ENCODE results near the gene MCEMP1. TPM values are rescaled to one million over a fixed set of nuclear protein-coding genes. Genes with fewer than 3 reads are reported as not detected.
A peak's percentile ranks its signal among the peaks of the same experiment; 100 is the strongest.

Gene MCEMP1
- total and polyA plus RNA-seq, 2 of the 13 experiments (the other 11 are each of a cell fraction or from before 2014, with no cell fraction given) = not detected

- TF ChIP-seq RAD21 (CRISPR knock-in tag; IDR thresholded peaks at IDR 0.05) (peak; percentile 99), ZNF513 (CRISPR knock-in tag; conservative IDR thresholded peaks at IDR 0.05) (peak; percentile 82; the same call in 1 of the 2 replicates), IRX3 (CRISPR knock-in tag; IDR thresholded peaks at IDR 0.05; ENCODE audit: borderline replicate concordance, low read depth) (no peak), SMAD9 (CRISPR knock-in tag; IDR thresholded peaks at IDR 0.05) (no peak), YEATS4 (CRISPR knock-in tag; IDR thresholded peaks at IDR 0.05; ENCODE audit: borderline replicate concordance) (peak; percentile 81; the same call in 1 of the 2 replicates), BORCS8-MEF2B (CRISPR knock-in tag; IDR thresholded peaks at IDR 0.05) (no peak), RAD51 (IDR thresholded peaks at IDR 0.05; ENCODE audit: borderline replicate concordance) (no peak), MTF2 (CRISPR knock-in tag; IDR thresholded peaks at IDR 0.05; ENCODE audit: borderline replicate concordance) (no peak), ZNF251 (CRISPR knock-in tag; IDR thresholded peaks at IDR 0.05) (no peak), ZNF704 (CRISPR knock-in tag; IDR thresholded peaks at IDR 0.05; ENCODE audit: borderline replicate concordance) (peak; percentile 68; the same call in 1 of the 2 replicates), DMTF1 (CRISPR knock-in tag; IDR thresholded peaks at IDR 0.05) (no peak), ZNF34 (CRISPR knock-in tag; IDR thresholded peaks at IDR 0.05; ENCODE audit: borderline replicate concordance) (no peak), PBX3 (CRISPR knock-in tag; IDR thresholded peaks at IDR 0.05; ENCODE audit: borderline replicate concordance) (no peak), KAT7 (CRISPR knock-in tag; IDR thresholded peaks at IDR 0.05; ENCODE audit: borderline replicate concordance) (no peak), GRHL1 (CRISPR knock-in tag; conservative IDR thresholded peaks at IDR 0.05) (no peak), ZNF546 (CRISPR knock-in tag; conservative IDR thresholded peaks at IDR 0.05) (0 out of 2 replicates have a peak, but pooled peaks have one; percentile 44), NFIC (IDR thresholded peaks at IDR 0.05; ENCODE audit: low read length) (no peak), NR2F6 (IDR thresholded peaks at IDR 0.05) (no peak), NR2F6 (CRISPR knock-in tag; IDR thresholded peaks at IDR 0.05) (no peak), RFX3 (CRISPR knock-in tag; IDR thresholded peaks at IDR 0.05) (no peak), GATAD2A (CRISPR knock-in tag; IDR thresholded peaks at IDR 0.05) (peak; percentile 48; the same call in 1 of the 2 replicates), ZNF776 (CRISPR knock-in tag; IDR thresholded peaks at IDR 0.05) (peak; percentile 44; the same call in 1 of the 2 replicates), ZNF230 (CRISPR knock-in tag; IDR thresholded peaks at IDR 0.05) (peak; percentile 5; the same call in 1 of the 2 replicates), ZNF792 (CRISPR knock-in tag; IDR thresholded peaks at IDR 0.05) (no peak)
Observed at GRCh38 chr19:7680606-7681339, 3.9 kb downstream of the MCEMP1 start, which contains the start of gene TRAPPC5 (continued).

All from HepG2 (cell line).